HG02642 (cell line): ENCODE data around the gene SORBS1.

Experiments
- ATAC-seq: cut with Tn5 transposase; IDR thresholded peaks from one replicate; pipeline ENCODE4 v1.9.1; 2021; ENCODE audit warnings: mild to moderate bottlenecking; ENCODE audit not compliant: unreplicated experiment, poor library complexity

SORBS1 gene

GRCh38 chr10:95422233-95422632, 138.9 kb downstream of the SORBS1 start:
- ATAC-seq: no peak

- no peak for ATAC-seq
These were observed 139.4 kb downstream of the SORBS1 start for GRCh38 chr10:95421782-95422181.

GRCh38 chr10:95419399-95419798, 141.8 kb downstream of the SORBS1 start:
- ATAC-seq: no peak

GRCh38 chr10:95416973-95417372, 144.2 kb downstream of the SORBS1 start:
- no peak for ATAC-seq

DNA sequence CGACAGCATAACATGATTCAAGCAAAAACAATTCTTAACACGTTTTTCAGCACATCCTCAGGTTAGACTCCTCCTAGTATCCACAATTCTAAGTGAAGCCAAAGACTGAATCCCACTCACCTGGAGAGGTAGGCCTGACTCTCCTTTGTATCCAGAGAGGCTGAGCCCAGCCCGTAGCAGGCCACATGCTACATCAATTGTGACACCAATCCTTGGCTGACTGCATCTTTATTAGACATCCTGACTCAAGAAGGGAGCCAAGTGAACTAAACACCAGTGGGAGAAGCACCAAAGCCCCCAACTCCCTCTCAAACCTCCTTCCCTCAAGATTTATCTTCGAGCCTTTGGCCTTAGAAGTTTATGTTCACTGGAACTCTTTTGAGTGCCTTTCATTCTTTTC, 144.9 kb downstream of the SORBS1 start:
- ATAC-seq: no peak

GRCh38 chr10:95415621-95416031, 145.5 kb downstream of the SORBS1 start:
- ATAC-seq: no peak

GRCh38 chr10:95414844-95415485, 146.2 kb downstream of the SORBS1 start:
- ATAC-seq: no peak

DNA sequence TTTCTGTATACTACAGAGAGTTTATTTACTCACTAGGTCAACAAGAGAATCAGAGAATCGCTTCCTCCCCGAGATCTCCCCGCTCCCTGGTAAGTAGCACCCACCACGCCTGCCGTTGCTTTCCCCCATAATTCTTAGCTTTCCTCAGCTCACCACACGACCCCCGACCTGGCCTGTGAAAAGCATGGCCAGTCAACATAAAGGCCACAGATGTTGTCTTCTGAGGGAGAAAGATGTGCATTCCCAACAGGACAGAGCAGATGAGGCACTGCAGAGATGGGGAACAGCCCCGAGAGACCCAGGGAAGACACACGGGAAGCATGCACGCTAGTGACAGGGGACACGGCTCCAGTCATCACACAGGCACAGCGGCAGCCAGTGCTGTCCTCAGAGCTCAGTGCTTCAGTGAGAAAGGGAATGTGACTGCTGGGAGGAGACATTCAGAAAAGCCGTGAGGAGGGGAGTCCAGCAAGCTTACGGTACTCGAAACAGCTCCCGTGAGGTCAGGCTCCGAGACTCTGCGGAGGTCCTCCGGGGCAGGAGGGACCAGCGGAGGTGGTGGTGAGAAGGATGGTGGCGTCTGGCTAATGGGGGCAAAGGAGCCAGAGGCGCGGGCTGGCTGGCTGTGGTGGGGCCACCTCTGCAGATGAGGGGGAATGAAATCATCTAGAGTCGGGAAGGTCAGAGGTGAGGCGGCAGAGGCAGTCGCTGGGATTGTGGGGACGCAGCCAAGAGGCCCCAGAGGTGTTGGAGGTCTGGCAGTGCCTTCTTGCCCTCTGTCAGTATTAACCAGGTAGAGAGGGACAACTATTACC, 146.9 kb downstream of the SORBS1 start:
- no peak for ATAC-seq

GRCh38 chr10:95413588-95413987, 147.6 kb downstream of the SORBS1 start:
- ATAC-seq: no peak

GRCh38 chr10:95411635-95412034, 149.5 kb downstream of the SORBS1 start:
- no peak for ATAC-seq

- ATAC-seq: no peak
These were observed 151.9 kb downstream of the SORBS1 start for GRCh38 chr10:95408983-95409873.

- ATAC-seq: no peak
These were observed 152.8 kb downstream of the SORBS1 start for GRCh38 chr10:95408148-95408960.

DNA sequence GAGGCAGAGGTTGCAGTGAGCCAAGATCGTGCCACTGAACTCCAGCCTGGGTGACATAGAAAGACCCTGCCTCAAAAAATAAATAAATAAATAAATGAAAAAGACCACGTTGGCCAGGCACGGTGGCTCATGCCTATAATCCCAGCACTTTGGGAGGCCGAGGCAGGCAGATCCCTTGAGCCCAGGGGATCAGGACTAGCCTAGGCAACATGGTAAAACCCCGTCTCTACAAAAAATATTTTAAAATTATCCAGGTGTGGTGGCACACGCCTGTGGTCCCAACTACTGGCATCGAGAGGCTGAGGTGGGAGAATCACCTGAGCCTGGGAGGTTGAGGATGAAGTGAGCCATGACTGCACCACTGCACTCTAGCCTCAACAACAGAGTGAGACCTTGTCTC, 153.6 kb downstream of the SORBS1 start:
- ATAC-seq: no peak

DNA sequence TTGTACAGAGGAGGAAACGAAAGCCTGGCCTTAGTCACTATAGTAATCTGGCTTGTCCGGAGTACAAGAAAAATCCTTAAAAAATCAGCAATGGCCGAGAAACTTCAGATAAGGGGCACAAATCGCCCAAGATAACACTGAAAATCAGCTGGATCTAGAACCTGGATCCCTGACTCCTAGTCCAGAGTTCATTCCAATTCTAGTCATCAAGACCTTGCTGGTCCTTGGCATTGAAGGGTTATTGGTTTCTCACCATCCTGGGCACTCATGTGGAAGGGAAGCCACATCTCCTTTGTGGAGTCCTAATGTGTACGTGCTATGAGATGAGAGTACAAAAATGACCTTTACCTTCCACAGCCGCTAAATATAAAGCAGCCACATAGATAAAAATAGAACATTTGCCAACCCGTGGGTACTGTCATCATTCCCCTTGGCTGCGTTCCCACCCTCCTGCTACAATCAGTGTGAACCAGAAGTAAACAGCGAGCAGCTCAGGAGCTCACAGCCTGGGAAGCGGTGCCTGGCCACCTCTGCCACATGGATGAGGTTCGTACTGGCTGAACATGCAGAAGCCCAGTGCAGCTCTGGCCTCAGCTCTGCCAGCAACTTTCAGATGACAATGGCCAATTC, 154.4 kb downstream of the SORBS1 start:
- no peak for ATAC-seq

DNA sequence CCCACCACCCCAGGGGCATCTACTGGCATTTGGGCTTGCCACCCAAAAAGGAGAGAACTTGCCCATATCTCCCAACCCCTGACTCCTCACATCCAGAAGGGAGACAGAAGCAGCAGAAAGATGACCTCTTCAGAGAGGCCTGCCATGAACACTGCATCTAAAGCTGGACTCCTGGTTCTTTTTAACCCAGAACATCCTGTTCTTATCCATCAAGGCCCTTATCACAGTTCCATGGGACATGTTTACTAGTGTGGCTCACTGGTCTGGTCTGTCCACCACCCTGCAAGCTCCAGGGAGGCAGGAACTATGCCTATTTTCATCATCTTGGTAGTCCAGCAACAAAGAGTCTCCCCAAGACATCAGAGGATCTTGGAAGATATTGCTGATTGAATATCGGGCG, 155.5 kb downstream of the SORBS1 start:
- no peak for ATAC-seq

DNA sequence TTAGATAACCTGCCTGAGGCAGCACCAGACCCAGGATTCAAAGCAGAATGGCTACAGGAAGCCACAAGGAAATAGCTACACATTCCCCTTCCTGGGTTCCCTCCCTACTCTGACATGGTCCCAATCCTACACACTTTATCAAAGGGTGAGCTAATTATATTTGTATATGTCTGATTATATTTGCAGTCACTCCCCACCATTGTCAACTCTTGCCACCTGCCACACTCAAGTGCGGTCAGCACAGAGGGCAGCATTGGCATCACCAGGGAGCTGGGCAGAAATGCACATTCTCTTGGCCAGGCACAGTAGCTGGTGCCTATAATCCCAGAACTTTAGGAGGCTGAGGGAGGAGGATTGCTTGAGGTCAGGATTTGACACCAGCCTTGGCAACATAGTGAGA, 156.3 kb downstream of the SORBS1 start:
- ATAC-seq: no peak

- ATAC-seq: no peak
These were observed 156.7 kb downstream of the SORBS1 start for GRCh38 chr10:95404462-95404858.

DNA sequence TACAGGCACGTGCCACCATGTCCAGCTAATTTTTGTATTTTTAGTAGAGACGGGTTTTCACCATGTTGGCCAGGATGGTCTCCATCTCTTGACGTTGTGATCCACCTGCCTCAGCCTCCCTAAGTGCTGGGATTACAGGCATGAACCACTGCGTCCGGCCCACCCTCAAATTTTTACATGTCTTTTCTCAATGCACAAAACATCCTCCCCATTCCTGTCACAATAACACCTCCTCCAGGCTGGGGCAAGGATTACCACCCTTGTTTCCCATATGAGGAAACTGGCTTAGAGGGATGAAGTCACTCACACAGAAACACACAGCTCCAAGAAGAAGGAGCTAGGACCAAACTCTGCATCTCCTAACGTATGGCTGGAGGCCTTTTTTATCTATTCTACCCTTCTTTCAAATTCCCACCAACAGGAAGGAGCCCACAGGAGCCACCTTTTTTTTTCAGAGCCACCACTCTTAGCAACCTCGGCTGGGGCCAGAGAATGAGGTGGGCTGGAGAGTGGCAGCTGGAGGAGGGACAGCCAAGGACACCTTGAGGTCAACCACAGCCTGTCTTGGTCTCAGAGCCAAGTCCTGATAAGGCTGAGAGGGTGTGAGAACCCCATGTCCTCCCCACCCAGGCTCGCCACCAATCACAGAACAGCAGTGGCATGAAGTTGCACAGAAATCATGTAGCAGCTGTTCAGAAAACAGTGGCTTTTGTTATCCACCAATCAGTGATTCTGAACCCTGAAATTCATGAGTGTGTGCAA, 157.3 kb downstream of the SORBS1 start:
- ATAC-seq: no peak
